Calu3 (cell line): ENCODE data around the gene RIN1. TPM values are rescaled to one million over a fixed set of nuclear protein-coding genes. Genes with fewer than 3 reads are reported as not detected.

Experiments
- BruUV-seq: library from RNA; stranded (reverse); fragments of 400-500 nt; replicated peaks from 2 replicates; lab custom pipeline; 2021; lab: Mats Ljungman, UMichigan
- CTCF ChIA-PET: fragments of 300-600 bp; sonication (Branson Sonifier 250); formaldehyde crosslinking; loops from one replicate; lab custom pipeline; 2022; ENCODE audit warnings: antibody characterized with exemption; lab: Charles Lee
- DNase-seq: peaks from one replicate; pipeline ENCODE4 v3.0.0; 2022
- H3K27ac Mint-ChIP-seq: one replicate; pipeline ENCODE4 v1.8.0; 2022; ENCODE audit warnings: mixed read lengths; ENCODE audit not compliant: unreplicated experiment
- H3K27me3 Mint-ChIP-seq: one replicate; pipeline ENCODE4 v1.8.0; 2022; ENCODE audit warnings: mixed read lengths; ENCODE audit not compliant: unreplicated experiment
- H3K36me3 Mint-ChIP-seq: one replicate; pipeline ENCODE4 v1.8.0; 2022; ENCODE audit warnings: mild to moderate bottlenecking, moderate library complexity, mixed read lengths; ENCODE audit not compliant: insufficient read depth, unreplicated experiment
- H3K4me1 Mint-ChIP-seq: one replicate; pipeline ENCODE4 v1.8.0; 2022; ENCODE audit warnings: mild to moderate bottlenecking, low read depth, mixed read lengths; ENCODE audit not compliant: unreplicated experiment
- H3K4me3 Mint-ChIP-seq: one replicate; pipeline ENCODE4 v1.8.0; 2022; ENCODE audit warnings: mild to moderate bottlenecking, low read depth, moderate library complexity, mixed read lengths; ENCODE audit not compliant: unreplicated experiment
- H3K9me3 Mint-ChIP-seq: one replicate; pipeline ENCODE4 v1.8.0; 2022; ENCODE audit warnings: low read depth, mixed read lengths; ENCODE audit not compliant: unreplicated experiment
- CTCF ChIP-seq: fragments of 200-600 bp; IDR thresholded peaks from one replicate; pipeline ENCODE4 v1.8.0; 2022; ENCODE audit warnings: antibody characterized with exemption; ENCODE audit not compliant: unreplicated experiment
- intact Hi-C: fragments of 100-400 bp; cut with micrococcal nuclease; formaldehyde crosslinking; loops from one replicate; pipeline ENCODE4 v1.10.0; 2022; ENCODE audit not compliant: unreplicated experiment
- total RNA-seq: library from RNA; stranded (reverse); gene quantifications from 2 replicates; pipeline ENCODE4 v1.2.3, GENCODE V29; 2022

The RIN1 gene
- total RNA-seq, 1 experiment from 2014 or later, result 17.6 TPM

- H3K27ac Mint-ChIP-seq, result no peak overlapping the region
- H3K36me3 Mint-ChIP-seq, result peaks cover 37% of the 10 kb centered on the region
- CTCF ChIA-PET, result interaction anchor here (1.0 kb wide), 1 partner anchor 13 kb away, joined by 5 read pairs; no protein-coding TSS in a partner anchor
- no TSS peak for BruUV-seq
- DNase-seq, result no peak
- no peaks in the 10 kb centered on the region for H3K9me3 Mint-ChIP-seq
- no peaks in the 10 kb centered on the region for H3K27me3 Mint-ChIP-seq
- peak overlapping the region; percentile 67 for H3K4me3 Mint-ChIP-seq
- TF ChIP-seq CTCF, result no peak
- intact Hi-C loops, result no loop called here
- peaks cover 12% of the 10 kb centered on the region for H3K4me1 Mint-ChIP-seq
Measured at GRCh38 chr11:66373265-66373664, 37.0 kb upstream of the RIN1 start.

- no peaks in the 10 kb centered on the region for H3K9me3 Mint-ChIP-seq
- H3K4me1 Mint-ChIP-seq, result peaks cover 12% of the 10 kb centered on the region
- TF ChIP-seq CTCF, result no peak
- H3K4me3 Mint-ChIP-seq, result peak within 1 kb of the TSS; percentile 67
- no peaks in the 10 kb centered on the region for H3K27me3 Mint-ChIP-seq
- peaks cover 44% of the 10 kb centered on the region for H3K36me3 Mint-ChIP-seq
- peak; percentile 98 for DNase-seq
- intact Hi-C loops, result no loop called here
- BruUV-seq, result TSS peak; percentile 65
- peak within 1 kb of the TSS; percentile 64 for H3K27ac Mint-ChIP-seq
- CTCF ChIA-PET, result interaction anchor here (0.5 to 1.3 kb wide), 9 partner anchors 12 to 285 kb away, joined by 3 to 7 read pairs (median 4); no protein-coding TSS in a partner anchor
Measured at GRCh38 chr11:66371627-66372415, 35.6 kb upstream of the RIN1 start, which contains the start of gene SLC29A2. TSS of gene SLC29A2 (minus strand) at chr11:66371760. CDS start at chr11:66371591, 169 bp downstream.

- TF ChIP-seq CTCF, result no peak
- CTCF ChIA-PET, result no interaction called here
- H3K36me3 Mint-ChIP-seq, result peaks cover 62% of the 10 kb centered on the region
- peaks cover 12% of the 10 kb centered on the region for H3K4me1 Mint-ChIP-seq
- no peaks in the 10 kb centered on the region for H3K9me3 Mint-ChIP-seq
- H3K27me3 Mint-ChIP-seq, result no peaks in the 10 kb centered on the region
- H3K4me3 Mint-ChIP-seq, result peak overlapping the region; percentile 67
- no peak for DNase-seq
- intact Hi-C loops, result no loop called here
- no TSS peak for BruUV-seq
- H3K27ac Mint-ChIP-seq, result peak overlapping the region; percentile 55
Measured at GRCh38 chr11:66369073-66369894, 33.0 kb upstream of the RIN1 start.

- Mint-ChIP-seq H3K27me3 (no peaks in the 10 kb centered on the region), H3K27ac (peak overlapping the region; percentile 35), H3K9me3 (no peaks in the 10 kb centered on the region), H3K36me3 (peaks cover 70% of the 10 kb centered on the region), H3K4me3 (no peak overlapping the region), H3K4me1 (peaks cover 12% of the 10 kb centered on the region)
- no peak for DNase-seq
- CTCF ChIA-PET, result no interaction called here
- no peak for TF ChIP-seq CTCF
- intact Hi-C loops, result no loop called here
- no TSS peak for BruUV-seq
Measured at GRCh38 chr11:66368484-66368883, 32.2 kb upstream of the RIN1 start.
